Progenitor cell of endocrine pancreas (in vitro differentiated cells): ENCODE data around the gene TNP1. TPM values are rescaled to one million over a fixed set of nuclear protein-coding genes. Genes with fewer than 3 reads are reported as not detected.

Experiments used
- DNase-seq: peaks from one replicate; pipeline ENCODE4 v3.0.0; 2021; ENCODE audit warnings: low spot score; ENCODE audit not compliant: unreplicated experiment
- H3K27ac Mint-ChIP-seq: 2 replicates; pipeline ENCODE4 v1.8.0; 2021; ENCODE audit warnings: mild to moderate bottlenecking, moderate library complexity, mixed read lengths
- H3K27me3 Mint-ChIP-seq: 2 replicates; pipeline ENCODE4 v1.8.0; 2021; ENCODE audit warnings: mixed read lengths
- H3K36me3 Mint-ChIP-seq: 2 replicates; pipeline ENCODE4 v1.8.0; 2022; ENCODE audit warnings: mixed read lengths; ENCODE audit not compliant: insufficient read depth
- H3K4me1 Mint-ChIP-seq: 2 replicates; pipeline ENCODE4 v1.8.0; 2021; ENCODE audit warnings: low read depth, mixed read lengths
- H3K4me3 Mint-ChIP-seq: 2 replicates; pipeline ENCODE4 v1.8.0; 2021; ENCODE audit warnings: low read depth, mild to moderate bottlenecking, moderate library complexity, mixed read lengths
- H3K9me3 Mint-ChIP-seq: 2 replicates; pipeline ENCODE4 v1.8.0; 2021; ENCODE audit warnings: low read depth, mixed read lengths
- total RNA-seq: library from RNA; stranded (reverse); gene quantifications from 2 replicates; pipeline ENCODE4 v1.2.1, GENCODE V29; 2021
- TF ChIP-seq, protein P1 (sequence below): fragments of 200-600 bp; sonication (generic); IDR thresholded peaks from one replicate; pipeline ENCODE4 v1.5.0; 2021; ENCODE audit warnings: antibody characterized with exemption, mild to moderate bottlenecking; ENCODE audit not compliant: unreplicated experiment

Gene TNP1
- total RNA-seq, 1 donor from 2014 or later: 1.1 TPM

- H3K27ac Mint-ChIP-seq: peak overlapping the region; percentile 54
Measured at GRCh38 chr2:216871333-216871934, 11.6 kb upstream of the TNP1 start.

GRCh38 chr2:216870508-216871332 lies 10.9 kb upstream of the TNP1 start:
- TF ChIP-seq, protein P1, sequence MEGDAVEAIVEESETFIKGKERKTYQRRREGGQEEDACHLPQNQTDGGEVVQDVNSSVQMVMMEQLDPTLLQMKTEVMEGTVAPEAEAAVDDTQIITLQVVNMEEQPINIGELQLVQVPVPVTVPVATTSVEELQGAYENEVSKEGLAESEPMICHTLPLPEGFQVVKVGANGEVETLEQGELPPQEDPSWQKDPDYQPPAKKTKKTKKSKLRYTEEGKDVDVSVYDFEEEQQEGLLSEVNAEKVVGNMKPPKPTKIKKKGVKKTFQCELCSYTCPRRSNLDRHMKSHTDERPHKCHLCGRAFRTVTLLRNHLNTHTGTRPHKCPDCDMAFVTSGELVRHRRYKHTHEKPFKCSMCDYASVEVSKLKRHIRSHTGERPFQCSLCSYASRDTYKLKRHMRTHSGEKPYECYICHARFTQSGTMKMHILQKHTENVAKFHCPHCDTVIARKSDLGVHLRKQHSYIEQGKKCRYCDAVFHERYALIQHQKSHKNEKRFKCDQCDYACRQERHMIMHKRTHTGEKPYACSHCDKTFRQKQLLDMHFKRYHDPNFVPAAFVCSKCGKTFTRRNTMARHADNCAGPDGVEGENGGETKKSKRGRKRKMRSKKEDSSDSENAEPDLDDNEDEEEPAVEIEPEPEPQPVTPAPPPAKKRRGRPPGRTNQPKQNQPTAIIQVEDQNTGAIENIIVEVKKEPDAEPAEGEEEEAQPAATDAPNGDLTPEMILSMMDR: no peak
- H3K4me3 Mint-ChIP-seq: no peak overlapping the region
- H3K27me3 Mint-ChIP-seq: no peaks in the 10 kb centered on the region
- peaks cover 11% of the 10 kb centered on the region for H3K9me3 Mint-ChIP-seq
- H3K4me1 Mint-ChIP-seq: peaks cover 13% of the 10 kb centered on the region
- H3K36me3 Mint-ChIP-seq: no peaks in the 10 kb centered on the region
- no peak overlapping the region for H3K27ac Mint-ChIP-seq
- DNase-seq: no peak

More at GRCh38 chr2:216871333-216871934, 11.6 kb upstream of the TNP1 start:
- Mint-ChIP-seq H3K4me1 (peaks cover 13% of the 10 kb centered on the region), H3K27me3 (no peaks in the 10 kb centered on the region), H3K9me3 (peaks cover 11% of the 10 kb centered on the region), H3K36me3 (no peaks in the 10 kb centered on the region), H3K4me3 (peak overlapping the region; percentile 11)
- DNase-seq: no peak
- TF ChIP-seq, protein P1: no peak

DNA sequence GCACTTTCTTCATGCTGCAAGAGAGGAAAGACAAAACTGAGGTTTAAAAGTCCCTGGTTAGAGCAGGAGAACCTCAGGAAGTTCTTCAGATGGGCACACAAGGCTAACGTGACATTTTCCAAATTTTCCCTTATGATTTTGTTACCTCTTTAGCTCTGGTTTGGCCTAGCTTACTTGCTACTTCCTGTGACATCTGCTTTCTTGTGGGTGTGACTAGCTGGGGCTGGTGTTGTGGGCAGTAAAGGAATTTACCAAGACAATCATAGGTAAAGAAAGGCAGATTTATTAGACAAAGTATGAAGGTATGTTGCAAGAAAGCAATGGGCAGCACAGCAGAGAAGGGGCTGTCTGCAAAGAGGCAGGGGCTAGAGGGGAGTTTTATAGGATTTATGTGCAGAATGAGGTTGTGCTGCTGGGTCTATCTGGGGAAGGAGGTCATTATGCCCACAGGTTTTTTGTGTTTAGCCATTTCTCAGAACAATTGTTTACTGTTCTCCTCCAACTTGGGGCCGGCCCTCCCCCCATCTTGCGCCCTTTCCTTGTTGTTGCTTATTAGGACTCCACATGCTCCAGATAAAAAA lies 6.7 kb upstream of the TNP1 start:
- peaks cover 25% of the 10 kb centered on the region for H3K4me1 Mint-ChIP-seq
- H3K27ac Mint-ChIP-seq: no peak overlapping the region
- TF ChIP-seq, protein P1: no peak
- peaks cover 10% of the 10 kb centered on the region for H3K9me3 Mint-ChIP-seq
- no peaks in the 10 kb centered on the region for H3K27me3 Mint-ChIP-seq
- no peak overlapping the region for H3K4me3 Mint-ChIP-seq
- no peak for DNase-seq
- H3K36me3 Mint-ChIP-seq: no peaks in the 10 kb centered on the region

GRCh38 chr2:216865658-216866057 lies 5.8 kb upstream of the TNP1 start:
- Mint-ChIP-seq H3K4me3 (no peak overlapping the region), H3K4me1 (peaks cover 16% of the 10 kb centered on the region), H3K27me3 (no peaks in the 10 kb centered on the region), H3K36me3 (no peaks in the 10 kb centered on the region), H3K9me3 (peaks cover 7% of the 10 kb centered on the region), H3K27ac (no peak overlapping the region)
- TF ChIP-seq, protein P1: no peak
- DNase-seq: no peak

DNA sequence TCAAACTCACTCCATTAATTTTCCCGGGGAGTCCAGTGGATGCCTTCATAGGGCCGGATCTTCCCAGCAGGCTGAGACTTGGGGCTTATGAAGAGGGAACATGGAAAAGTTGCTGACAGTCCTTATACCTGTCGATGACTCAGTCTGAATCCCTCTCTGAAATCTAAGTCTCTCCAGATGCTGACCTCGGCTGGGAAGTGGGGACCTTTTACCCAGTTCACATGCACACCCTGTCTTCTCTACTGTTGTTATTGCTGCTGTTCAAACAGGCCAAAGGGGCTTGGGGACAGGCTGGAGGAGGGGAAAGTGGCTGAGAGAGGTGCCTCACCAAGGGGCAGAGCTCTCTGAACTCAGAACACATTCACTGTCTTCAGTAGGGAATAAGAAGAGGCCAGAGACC lies 4.1 kb upstream of the TNP1 start:
- peaks cover 15% of the 10 kb centered on the region for H3K4me1 Mint-ChIP-seq
- TF ChIP-seq, protein P1: no peak
- H3K36me3 Mint-ChIP-seq: no peaks in the 10 kb centered on the region
- H3K9me3 Mint-ChIP-seq: peaks cover 7% of the 10 kb centered on the region
- H3K27me3 Mint-ChIP-seq: no peaks in the 10 kb centered on the region
- DNase-seq: no peak
- H3K27ac Mint-ChIP-seq: peak overlapping the region; percentile 84
- H3K4me3 Mint-ChIP-seq: no peak overlapping the region
